Muscle layer of colon (tissue), 2 donors: Measurements from ENCODE around the gene ASB5.

Source experiments
- H3K27ac ChIP-seq: one replicate; pipeline ENCODE4 v1.7.0; 2013; ENCODE audit warnings: low read depth, mild to moderate bottlenecking, low read length, moderate library complexity
- H3K27me3 ChIP-seq, 2 donors: one replicate each; pipeline ENCODE4 v1.7.0; 2013; ENCODE audit warnings: low read length in 2 of 2, mild to moderate bottlenecking in 2 of 2; ENCODE audit not compliant: insufficient read depth in 2 of 2, control insufficient read depth in 1 of 2
- H3K36me3 ChIP-seq: one replicate; pipeline ENCODE4 v1.7.0; 2013; ENCODE audit warnings: mild to moderate bottlenecking, low read length; ENCODE audit not compliant: insufficient read depth
- H3K4me1 ChIP-seq: one replicate; pipeline ENCODE4 v1.7.0; 2013; ENCODE audit warnings: mild to moderate bottlenecking, low read length; ENCODE audit not compliant: insufficient read depth
- H3K4me3 ChIP-seq, 2 donors: one replicate each; pipeline ENCODE4 v1.7.0; 2013; ENCODE audit warnings: low read length in 2 of 2, low read depth in 1 of 2, mild to moderate bottlenecking in 1 of 2, moderate library complexity in 1 of 2
- H3K9ac ChIP-seq: one replicate; pipeline ENCODE4 v1.7.0; 2013; ENCODE audit warnings: low read length
- H3K9me3 ChIP-seq: one replicate; pipeline ENCODE4 v1.7.0; 2013; ENCODE audit warnings: mild to moderate bottlenecking, low read length
- donor health status: abdominal sarcoma.
- donor health status: Adenocarcinoma of cecum.

ASB5 gene

GRCh38 chr4:176268963-176269362 lies at the start of gene ASB5:
Gene ASB5 (minus strand): TSS chr4:176269222. CDS start chr4:176269108, 114 bp downstream.
- H3K9me3 ChIP-seq: no peaks in the 10 kb centered on the region
- no peaks in the 10 kb centered on the region for H3K36me3 ChIP-seq
- no peak within 1 kb of the TSS for H3K27ac ChIP-seq
- no peaks in the 10 kb centered on the region for H3K27me3 ChIP-seq
- no peak within 1 kb of the TSS for H3K4me3 ChIP-seq
- H3K4me1 ChIP-seq: no peaks in the 10 kb centered on the region
- H3K9ac ChIP-seq: no peak within 1 kb of the TSS

GRCh38 chr4:176313596-176314336 lies 44.7 kb upstream of the ASB5 start:
- no peak overlapping the region for H3K9ac ChIP-seq
- H3K27ac ChIP-seq: peak overlapping the region; percentile 29
- peaks cover 12% of the 10 kb centered on the region for H3K4me1 ChIP-seq

GRCh38 chr4:176309772-176310171 lies 40.8 kb upstream of the ASB5 start:
- Histone ChIP-seq H3K4me3 (no peak overlapping the region), H3K27me3 (no peaks in the 10 kb centered on the region), H3K9ac (no peak overlapping the region), H3K9me3 (no peaks in the 10 kb centered on the region), H3K27ac (no peak overlapping the region), H3K4me1 (peaks cover 9% of the 10 kb centered on the region), H3K36me3 (no peaks in the 10 kb centered on the region)

More at GRCh38 chr4:176313596-176314336, 44.7 kb upstream of the ASB5 start:
- H3K36me3 ChIP-seq: no peaks in the 10 kb centered on the region
- no peaks in the 10 kb centered on the region for H3K27me3 ChIP-seq
- no peaks in the 10 kb centered on the region for H3K9me3 ChIP-seq
- no peak overlapping the region for H3K4me3 ChIP-seq

- H3K9me3 ChIP-seq: no peaks in the 10 kb centered on the region
- H3K9ac ChIP-seq: no peak overlapping the region
- H3K27ac ChIP-seq: no peak overlapping the region
- no peak overlapping the region for H3K4me3 ChIP-seq
- no peaks in the 10 kb centered on the region for H3K27me3 ChIP-seq
- H3K4me1 ChIP-seq: peaks cover 7% of the 10 kb centered on the region
- no peaks in the 10 kb centered on the region for H3K36me3 ChIP-seq
Observed at GRCh38 chr4:176309046-176309445, 40.0 kb upstream of the ASB5 start.

GRCh38 chr4:176308441-176308840 lies 39.4 kb upstream of the ASB5 start:
- H3K9me3 ChIP-seq: no peaks in the 10 kb centered on the region
- no peak overlapping the region for H3K9ac ChIP-seq
- H3K36me3 ChIP-seq: no peaks in the 10 kb centered on the region
- H3K27ac ChIP-seq: no peak overlapping the region
- H3K27me3 ChIP-seq: no peaks in the 10 kb centered on the region
- H3K4me3 ChIP-seq: no peak overlapping the region
- peaks cover 2% of the 10 kb centered on the region for H3K4me1 ChIP-seq

- Histone ChIP-seq H3K36me3 (no peaks in the 10 kb centered on the region), H3K27ac (no peak overlapping the region), H3K9me3 (no peaks in the 10 kb centered on the region), H3K4me1 (no peaks in the 10 kb centered on the region), H3K4me3 (no peak overlapping the region), H3K27me3 (no peaks in the 10 kb centered on the region), H3K9ac (no peak overlapping the region)
Observed at GRCh38 chr4:176307666-176307930, 38.6 kb upstream of the ASB5 start.

- Histone ChIP-seq H3K27me3 (no peaks in the 10 kb centered on the region), H3K36me3 (no peaks in the 10 kb centered on the region), H3K9ac (no peak overlapping the region), H3K9me3 (no peaks in the 10 kb centered on the region), H3K4me1 (no peaks in the 10 kb centered on the region), H3K4me3 (no peak overlapping the region), H3K27ac (no peak overlapping the region)
Observed at GRCh38 chr4:176306837-176307665, 38.0 kb upstream of the ASB5 start.

- H3K36me3 ChIP-seq: no peaks in the 10 kb centered on the region
- no peak overlapping the region for H3K9ac ChIP-seq
- no peak overlapping the region for H3K4me3 ChIP-seq
Observed at GRCh38 chr4:176303938-176304337, 34.9 kb upstream of the ASB5 start.

GRCh38 chr4:176302283-176303275 lies 33.6 kb upstream of the ASB5 start:
- Histone ChIP-seq H3K36me3 (no peaks in the 10 kb centered on the region), H3K27me3 (no peaks in the 10 kb centered on the region), H3K27ac (no peak overlapping the region), H3K9me3 (no peaks in the 10 kb centered on the region), H3K4me3 (no peak overlapping the region), H3K9ac (no peak overlapping the region), H3K4me1 (no peaks in the 10 kb centered on the region)

More at GRCh38 chr4:176303938-176304337, 34.9 kb upstream of the ASB5 start:
- Histone ChIP-seq H3K27ac (no peak overlapping the region), H3K4me1 (no peaks in the 10 kb centered on the region), H3K27me3 (no peaks in the 10 kb centered on the region), H3K9me3 (no peaks in the 10 kb centered on the region)

- H3K4me1 ChIP-seq: no peaks in the 10 kb centered on the region
- H3K4me3 ChIP-seq: no peak overlapping the region
- no peaks in the 10 kb centered on the region for H3K36me3 ChIP-seq
- no peak overlapping the region for H3K9ac ChIP-seq
- no peak overlapping the region for H3K27ac ChIP-seq
- H3K27me3 ChIP-seq: no peaks in the 10 kb centered on the region
- H3K9me3 ChIP-seq: no peaks in the 10 kb centered on the region
Observed at GRCh38 chr4:176300565-176300964, 31.5 kb upstream of the ASB5 start.

- Histone ChIP-seq H3K27ac (no peak overlapping the region), H3K27me3 (no peaks in the 10 kb centered on the region)
Observed at GRCh38 chr4:176300036-176300435, 31.0 kb upstream of the ASB5 start.

More at GRCh38 chr4:176300036-176300435, 31.0 kb upstream of the ASB5 start:
- H3K9me3 ChIP-seq: no peaks in the 10 kb centered on the region
- no peak overlapping the region for H3K9ac ChIP-seq
- H3K4me1 ChIP-seq: no peaks in the 10 kb centered on the region
- no peaks in the 10 kb centered on the region for H3K36me3 ChIP-seq
- no peak overlapping the region for H3K4me3 ChIP-seq
